Measurements from ENCODE around the gene FBN2.

- TF ChIP-seq CTCF (IDR thresholded peaks at IDR 0.05) (no peak), POLR2AphosphoS5 (IDR thresholded peaks at IDR 0.05; ENCODE audit: low read depth, low read length) (no peak)
These were observed 202.7 kb downstream of the FBN2 start for GRCh38 chr5:128335339-128335738.
